Sigmoid colon (tissue), 4 donors: Measurements from ENCODE around the gene PPP1R37.

Experiments used
- EP300 ChIP-seq, 4 donors: sonication (generic); formaldehyde crosslinking; IDR thresholded peaks; one replicate each; pipeline ENCODE4 v1.6.1; 2017; ENCODE audit warnings: antibody characterized with exemption in 4 of 4
- POLR2A ChIP-seq, 2 donors: fragments of 450-650 bp; IDR thresholded peaks; one replicate each; pipeline ENCODE4 v1.6.1; 2016; ENCODE audit warnings: antibody characterized with exemption in 2 of 2, mild to moderate bottlenecking in 2 of 2, moderate library complexity in 2 of 2
- TF ChIP-seq, protein P1 (sequence below), 4 experiments: fragments of 450-650 bp in 3 of 4; fragments of 200-600 bp in 1 of 4; IDR thresholded peaks; one replicate each; pipeline ENCODE4 v1.5.1; 2016 to 2019; ENCODE audit warnings: antibody characterized with exemption in 4 of 4, mild to moderate bottlenecking in 3 of 4, moderate library complexity in 2 of 4

DNA sequence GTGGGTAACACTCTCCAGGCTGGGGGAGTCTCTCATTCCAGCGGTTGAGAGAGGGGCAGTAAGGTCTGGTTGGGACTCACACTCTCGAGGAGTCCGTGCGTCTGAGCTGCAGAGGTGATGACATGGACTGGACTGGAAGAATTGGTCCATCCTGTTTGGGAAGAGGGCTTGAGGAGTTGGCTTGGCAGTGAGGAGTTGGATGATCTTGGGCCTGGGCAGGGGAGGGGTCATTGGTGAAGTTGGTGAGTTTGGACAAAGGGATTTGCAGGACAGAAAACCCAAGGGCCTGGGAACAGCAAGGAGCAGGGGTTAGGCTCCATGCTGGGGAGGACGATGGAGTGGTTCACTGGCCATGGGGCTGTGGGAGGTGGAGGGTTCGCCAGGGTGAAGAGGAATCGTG, 3.7 kb downstream of the PPP1R37 start:
- TF ChIP-seq, protein P1, sequence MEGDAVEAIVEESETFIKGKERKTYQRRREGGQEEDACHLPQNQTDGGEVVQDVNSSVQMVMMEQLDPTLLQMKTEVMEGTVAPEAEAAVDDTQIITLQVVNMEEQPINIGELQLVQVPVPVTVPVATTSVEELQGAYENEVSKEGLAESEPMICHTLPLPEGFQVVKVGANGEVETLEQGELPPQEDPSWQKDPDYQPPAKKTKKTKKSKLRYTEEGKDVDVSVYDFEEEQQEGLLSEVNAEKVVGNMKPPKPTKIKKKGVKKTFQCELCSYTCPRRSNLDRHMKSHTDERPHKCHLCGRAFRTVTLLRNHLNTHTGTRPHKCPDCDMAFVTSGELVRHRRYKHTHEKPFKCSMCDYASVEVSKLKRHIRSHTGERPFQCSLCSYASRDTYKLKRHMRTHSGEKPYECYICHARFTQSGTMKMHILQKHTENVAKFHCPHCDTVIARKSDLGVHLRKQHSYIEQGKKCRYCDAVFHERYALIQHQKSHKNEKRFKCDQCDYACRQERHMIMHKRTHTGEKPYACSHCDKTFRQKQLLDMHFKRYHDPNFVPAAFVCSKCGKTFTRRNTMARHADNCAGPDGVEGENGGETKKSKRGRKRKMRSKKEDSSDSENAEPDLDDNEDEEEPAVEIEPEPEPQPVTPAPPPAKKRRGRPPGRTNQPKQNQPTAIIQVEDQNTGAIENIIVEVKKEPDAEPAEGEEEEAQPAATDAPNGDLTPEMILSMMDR (IDR thresholded peaks at IDR 0.05): no peak
- TF ChIP-seq POLR2A (IDR thresholded peaks at IDR 0.05) (no peak), EP300 (IDR thresholded peaks at IDR 0.05) (no peak)
